Stimulated activated CD4-positive, alpha-beta T cell treated with anti-CD3 and anti-CD28 coated beads, TNF-alpha, amount 100 ng/mL, for 48 hours (primary cell): ENCODE data around the gene S100P.

Source experiments
- DNase-seq, 3 donors: peaks; one replicate each; pipeline ENCODE4 v3.0.0-alpha.2; 2020; ENCODE audit warnings: low read depth in 3 of 3

The S100P gene

DNA sequence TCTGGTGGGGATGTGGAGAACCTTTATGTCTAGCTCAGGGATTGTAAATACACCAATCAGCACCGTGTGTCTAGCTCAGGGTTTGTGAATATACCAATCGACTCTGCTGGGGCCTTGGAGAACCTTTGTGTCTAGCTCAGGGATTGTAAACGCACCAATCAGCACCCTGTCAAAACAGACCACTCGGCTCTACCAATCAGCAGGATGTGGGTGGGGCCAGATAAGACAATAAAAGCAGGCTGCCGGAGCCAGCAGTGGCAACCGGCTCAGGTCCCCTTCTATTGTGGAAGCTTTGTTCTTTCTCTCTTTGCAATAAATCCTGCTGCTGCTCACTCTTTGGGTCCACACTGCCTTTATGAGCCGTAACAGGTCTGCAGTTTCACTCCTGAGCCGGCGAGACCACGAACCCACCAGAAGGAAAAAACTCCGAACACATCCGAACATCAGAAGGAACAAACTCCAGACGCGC, 20.5 kb upstream of the S100P start:
- DNase-seq: peak in 2 of 3 donors; percentile 34 to 63

DNA sequence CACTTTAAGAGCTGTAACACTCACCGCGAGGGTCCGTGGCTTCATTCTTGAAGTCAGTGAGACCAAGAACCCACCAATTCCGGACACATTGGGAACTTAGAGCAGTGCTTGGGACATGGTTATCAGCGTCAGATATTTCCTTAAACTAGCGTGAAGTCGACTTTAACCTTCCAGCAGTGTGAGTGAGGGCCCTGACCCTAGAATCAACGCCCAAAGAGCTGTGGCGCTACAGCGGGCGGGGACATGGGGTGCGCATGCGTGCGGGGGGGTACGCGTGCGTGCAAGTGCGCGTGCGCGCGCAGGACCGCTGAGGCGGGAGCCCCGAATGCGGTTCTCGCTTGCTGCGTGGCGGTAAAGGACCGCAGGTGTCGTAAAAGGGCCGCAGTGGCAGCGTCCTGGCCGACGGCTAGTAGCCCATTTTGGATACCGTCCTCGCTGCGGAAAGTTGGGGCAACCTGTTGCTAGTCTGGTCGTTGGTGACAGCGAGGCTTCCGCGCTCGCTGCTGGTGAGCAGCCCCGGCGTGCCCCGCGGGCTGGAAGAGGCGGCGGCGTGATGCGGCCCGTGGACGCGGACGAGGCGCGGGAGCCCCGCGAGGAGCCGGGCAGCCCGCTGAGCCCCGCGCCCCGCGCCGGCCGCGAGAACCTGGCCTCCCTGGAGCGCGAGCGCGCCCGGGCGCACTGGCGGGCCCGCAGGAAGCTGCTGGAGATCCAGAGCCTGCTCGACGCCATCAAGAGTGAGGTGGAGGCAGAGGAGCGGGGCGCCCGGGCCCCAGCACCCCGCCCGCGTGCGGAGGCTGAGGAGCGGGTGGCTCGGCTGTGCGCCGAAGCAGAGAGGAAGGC, 19.8 kb upstream of the S100P start:
- peak; percentile 83 to 93 (median 92) for DNase-seq

DNA sequence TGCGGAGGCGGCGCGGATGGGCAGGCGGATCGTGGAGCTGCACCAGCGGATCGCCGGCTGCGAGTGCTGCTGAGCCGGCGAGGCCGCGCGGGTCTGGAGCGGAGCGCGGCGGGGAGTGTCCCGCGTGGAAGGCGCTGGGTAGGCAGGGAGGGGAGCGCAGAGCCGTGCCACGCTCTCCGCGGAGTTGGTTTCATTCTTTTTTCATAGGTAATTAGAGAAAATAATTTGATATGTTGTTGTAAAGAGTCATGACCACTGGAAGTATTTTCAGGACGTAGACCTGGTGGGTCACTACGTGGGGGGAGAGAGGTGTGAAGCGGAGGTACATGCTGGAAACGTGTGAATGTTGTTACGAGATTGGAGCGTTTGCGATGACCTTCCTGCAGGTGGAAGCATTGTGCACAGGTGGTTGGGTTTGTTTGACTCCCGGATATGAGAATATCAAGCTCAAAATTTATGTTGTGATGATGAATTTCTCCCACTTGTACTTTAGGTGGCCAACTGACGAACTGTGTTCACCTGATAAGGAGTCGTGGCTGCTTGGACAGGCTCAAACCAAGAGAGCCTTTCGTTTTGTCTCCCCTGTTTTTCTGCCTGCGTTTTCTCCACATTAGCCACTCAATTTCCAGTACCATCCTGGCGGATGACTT, 19.1 kb upstream of the S100P start:
- DNase-seq: peak in 2 of 3 donors; percentile 32 to 48

- DNase-seq: no peak
Measured at GRCh38 chr4:6676722-6677558, 16.7 kb upstream of the S100P start.

- DNase-seq: no peak
Measured at GRCh38 chr4:6680372-6681034, 13.2 kb upstream of the S100P start.

- DNase-seq: no peak
Measured at GRCh38 chr4:6681191-6681590, 12.5 kb upstream of the S100P start.

DNA sequence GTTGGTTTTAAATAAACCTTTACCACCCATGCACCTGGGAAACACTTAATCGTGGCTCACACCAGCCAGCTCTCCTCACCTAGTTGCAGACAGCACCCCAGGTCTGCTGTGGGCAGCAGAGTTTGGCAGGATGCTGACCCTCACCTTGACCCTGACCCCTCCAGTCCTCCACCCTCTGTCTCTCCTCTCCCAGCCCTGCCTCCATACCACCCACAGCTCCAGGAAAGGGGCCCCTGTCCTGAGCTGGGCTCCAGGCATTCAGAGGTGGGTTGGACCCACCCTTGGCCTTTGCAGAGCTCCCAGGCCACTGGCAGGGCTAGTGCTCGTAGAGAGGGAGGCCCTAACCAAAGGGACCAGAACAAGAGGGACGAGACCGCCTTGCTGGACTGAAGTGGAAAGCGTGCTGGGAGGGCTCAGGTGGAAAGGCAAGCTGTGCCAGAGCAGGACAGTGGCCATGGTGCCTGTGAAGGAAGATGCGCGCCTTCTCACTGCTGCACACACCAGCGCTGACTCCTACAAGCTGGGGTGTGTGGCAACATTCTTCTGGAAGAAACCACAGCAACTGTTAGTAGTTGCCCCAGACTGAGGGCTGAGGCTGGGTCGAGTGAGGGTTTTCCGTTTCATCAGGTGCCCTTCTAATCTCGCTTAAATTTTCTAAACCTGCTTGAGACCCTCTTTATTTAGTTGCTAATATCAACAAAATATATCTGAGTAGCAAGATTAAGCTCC, 10.7 kb upstream of the S100P start:
- DNase-seq: no peak

- no peak for DNase-seq
Measured at GRCh38 chr4:6684656-6685055, 9.0 kb upstream of the S100P start.

GRCh38 chr4:6686104-6686787, 7.4 kb upstream of the S100P start:
- DNase-seq: no peak

GRCh38 chr4:6687947-6688878, 5.5 kb upstream of the S100P start:
- DNase-seq: no peak

- peak in 2 of 3 donors; percentile 65 to 70 for DNase-seq
Measured at GRCh38 chr4:6688879-6689505, 4.7 kb upstream of the S100P start.

- DNase-seq: no peak
Measured at GRCh38 chr4:6689506-6689960, 4.1 kb upstream of the S100P start.

DNA sequence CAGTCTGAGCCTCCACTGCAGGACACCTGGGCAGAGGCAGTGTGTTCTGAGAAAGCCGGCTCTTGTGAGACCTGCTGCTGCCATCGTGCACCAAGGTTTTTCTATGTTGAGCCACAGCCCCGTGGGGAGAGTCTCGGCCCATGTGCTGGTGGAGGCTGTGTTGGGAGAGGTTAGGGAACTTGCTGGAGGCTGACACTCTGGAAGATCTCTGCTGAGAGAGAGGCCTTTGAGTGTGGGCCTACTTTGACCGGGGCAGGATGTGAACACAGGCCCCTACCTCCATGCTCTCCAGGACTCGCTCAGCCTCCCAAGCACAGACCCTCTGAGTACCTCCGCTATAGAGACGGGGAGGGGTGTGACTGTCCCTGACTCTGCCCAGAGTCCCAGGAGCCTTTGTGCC, 1.3 kb upstream of the S100P start:
- no peak for DNase-seq

DNA sequence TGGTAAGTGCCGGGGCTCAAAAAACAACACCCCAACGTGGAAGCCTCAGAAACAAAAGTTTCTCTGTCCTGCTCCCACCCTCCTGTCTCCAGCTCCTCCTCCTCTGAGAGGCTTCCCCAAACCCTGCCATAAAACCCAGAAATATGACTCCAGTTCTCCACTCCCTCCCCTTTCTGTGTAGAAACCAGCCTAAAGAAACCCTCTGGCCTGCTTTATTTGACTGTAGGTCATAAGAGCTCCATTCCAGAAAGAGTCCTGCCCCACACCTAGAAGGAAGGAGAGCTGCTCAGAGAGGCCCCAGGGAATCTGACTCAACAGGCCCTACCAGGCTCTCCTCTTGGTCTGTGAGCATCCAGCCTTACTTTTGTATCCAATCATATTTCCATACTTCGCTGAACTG, 872 bp upstream of the S100P start:
- DNase-seq: no peak

DNA sequence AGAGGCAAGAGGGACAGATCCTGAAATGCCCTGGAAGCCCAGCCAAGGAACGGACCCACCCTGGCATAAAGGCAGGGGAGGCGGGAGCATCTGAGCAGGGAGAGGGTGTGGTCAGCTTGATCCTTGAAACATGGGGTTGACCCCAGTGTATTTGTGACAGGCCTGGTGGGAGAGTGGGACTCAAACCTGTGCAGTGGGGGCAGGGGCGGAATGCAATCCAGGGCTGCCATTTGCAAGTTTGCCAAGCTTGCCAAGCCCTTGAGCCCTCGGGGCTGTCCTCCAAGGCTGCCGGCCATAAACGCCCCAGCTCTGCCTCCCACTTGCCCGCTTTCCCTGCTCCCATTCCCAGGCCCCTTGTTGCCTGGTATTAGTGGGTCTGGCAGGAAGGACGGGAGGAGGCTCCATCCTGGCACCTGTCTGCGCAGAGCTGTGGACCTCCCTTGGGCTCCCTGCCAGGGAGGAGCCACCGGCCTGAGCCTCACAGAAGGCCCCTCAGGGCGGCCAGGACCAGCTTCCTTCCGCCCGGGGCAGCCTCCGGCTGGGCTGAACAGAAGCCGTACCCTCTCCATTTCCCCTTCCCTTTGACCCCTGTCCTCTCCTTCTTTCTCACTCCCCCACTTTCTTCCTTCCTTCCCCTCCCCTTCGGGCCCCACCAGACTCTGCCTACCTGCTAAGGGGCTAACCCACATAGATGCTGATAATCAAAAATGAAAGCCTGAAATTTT, 661 bp downstream of the S100P start:
- no peak for DNase-seq

DNA sequence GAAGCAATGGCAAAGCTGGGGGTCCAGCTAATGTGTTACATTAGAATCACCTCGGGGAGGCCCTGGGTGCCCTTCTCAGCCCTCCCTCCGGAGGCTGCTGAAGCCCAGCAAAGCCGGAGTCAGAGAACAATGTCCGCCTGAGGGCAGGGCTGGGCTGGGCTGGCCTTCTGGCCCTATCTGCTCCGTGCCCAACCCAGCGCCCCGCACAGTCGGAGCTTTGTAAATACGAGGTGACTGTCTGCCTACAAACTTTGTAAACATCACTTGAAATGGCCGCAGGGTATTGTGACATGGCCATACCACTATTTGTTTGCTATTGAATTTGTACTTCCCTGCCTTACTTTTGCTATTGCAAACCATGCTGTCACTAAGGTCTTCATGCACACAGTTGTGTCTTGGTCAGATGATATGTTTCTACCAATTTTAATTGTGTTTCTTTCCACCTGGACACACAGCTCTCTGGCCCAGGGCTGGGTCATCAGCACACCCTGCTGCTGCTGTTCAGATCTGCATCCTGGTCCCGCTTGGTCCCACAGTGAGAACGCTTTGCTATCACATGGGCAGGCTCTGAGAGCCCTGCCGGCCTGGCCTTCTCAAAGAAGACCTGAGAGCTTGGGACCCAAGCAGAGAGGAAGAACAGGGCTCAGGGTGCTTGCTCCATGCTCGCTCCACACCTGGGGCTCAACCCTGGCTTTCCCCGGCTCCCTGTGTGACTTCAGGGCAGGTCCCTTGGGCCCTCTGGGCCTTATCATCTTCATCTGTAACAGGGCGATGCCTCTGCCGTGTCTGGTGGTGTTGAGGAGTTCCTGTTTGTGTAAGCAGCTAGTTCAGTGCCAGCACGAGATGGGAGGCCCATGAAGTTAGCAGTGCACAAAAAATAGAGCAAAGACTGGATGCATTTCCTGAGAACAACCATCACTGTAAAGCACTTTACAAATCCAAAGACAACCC, 2.3 kb downstream of the S100P start:
- DNase-seq: peak in 1 of 3 donors; percentile 22

DNA sequence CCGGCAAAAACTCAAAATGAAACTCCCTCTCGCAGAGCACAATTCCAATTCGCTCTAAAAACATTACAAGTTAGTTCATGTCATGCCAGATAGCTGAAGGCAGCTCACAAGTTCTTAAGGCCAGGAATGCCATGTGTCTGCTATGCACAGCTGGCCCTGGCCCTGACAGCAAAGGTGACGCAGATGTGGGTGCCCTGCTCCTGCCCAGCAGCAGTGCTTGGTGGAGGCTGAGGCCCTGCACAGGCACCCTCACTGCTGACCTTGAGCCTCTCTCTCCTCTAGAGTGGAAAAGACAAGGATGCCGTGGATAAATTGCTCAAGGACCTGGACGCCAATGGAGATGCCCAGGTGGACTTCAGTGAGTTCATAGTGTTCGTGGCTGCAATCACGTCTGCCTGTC, 2.9 kb downstream of the S100P start:
- no peak for DNase-seq
